SU-DHL-6 (cell line): ENCODE data around the gene R3HDM2.
"Not testable (repeated sequence)": the region's sequence is repeated elsewhere in the genome, so short reads cannot be mapped to it uniquely, and the experiment has no call there.

Experiments used
- EZH2phosphoT487 ChIP-seq: fragments of 200-600 bp; sonication (generic), shearing (Covaris generic); conservative IDR thresholded peaks from 2 replicates; pipeline ENCODE4 v1.6.1; 2018; ENCODE audit warnings: mild to moderate bottlenecking, antibody characterized with exemption, low read length, moderate library complexity, mixed read lengths
- TF ChIP-seq, protein P1 (sequence below): fragments of 200-600 bp; sonication (generic); IDR thresholded peaks from one replicate; pipeline ENCODE4 v1.5.1; 2017; ENCODE audit warnings: antibody characterized with exemption, mild to moderate bottlenecking, low read length, moderate library complexity; ENCODE audit not compliant: insufficient read depth, poor library complexity, severe bottlenecking

DNA sequence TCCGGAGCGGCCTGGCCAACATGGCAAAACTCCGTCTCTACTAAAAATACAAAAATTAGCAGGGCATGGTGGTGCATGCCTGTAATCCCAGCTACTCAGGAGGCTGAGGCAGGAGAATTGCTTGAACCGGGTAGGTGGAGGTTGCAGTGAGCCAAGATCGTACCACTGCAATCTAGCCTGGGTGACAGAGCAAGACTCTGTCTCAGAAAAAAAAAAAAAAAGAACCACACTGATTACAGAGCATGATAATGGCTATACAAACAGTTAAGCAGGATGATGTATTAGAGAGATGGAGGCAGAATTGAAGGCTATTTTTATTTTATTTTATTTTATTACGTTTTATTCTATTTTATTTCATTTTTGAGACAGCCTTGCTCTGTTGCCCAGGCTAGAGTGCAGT, 13.5 kb upstream of the R3HDM2 start:
- TF ChIP-seq, protein P1, sequence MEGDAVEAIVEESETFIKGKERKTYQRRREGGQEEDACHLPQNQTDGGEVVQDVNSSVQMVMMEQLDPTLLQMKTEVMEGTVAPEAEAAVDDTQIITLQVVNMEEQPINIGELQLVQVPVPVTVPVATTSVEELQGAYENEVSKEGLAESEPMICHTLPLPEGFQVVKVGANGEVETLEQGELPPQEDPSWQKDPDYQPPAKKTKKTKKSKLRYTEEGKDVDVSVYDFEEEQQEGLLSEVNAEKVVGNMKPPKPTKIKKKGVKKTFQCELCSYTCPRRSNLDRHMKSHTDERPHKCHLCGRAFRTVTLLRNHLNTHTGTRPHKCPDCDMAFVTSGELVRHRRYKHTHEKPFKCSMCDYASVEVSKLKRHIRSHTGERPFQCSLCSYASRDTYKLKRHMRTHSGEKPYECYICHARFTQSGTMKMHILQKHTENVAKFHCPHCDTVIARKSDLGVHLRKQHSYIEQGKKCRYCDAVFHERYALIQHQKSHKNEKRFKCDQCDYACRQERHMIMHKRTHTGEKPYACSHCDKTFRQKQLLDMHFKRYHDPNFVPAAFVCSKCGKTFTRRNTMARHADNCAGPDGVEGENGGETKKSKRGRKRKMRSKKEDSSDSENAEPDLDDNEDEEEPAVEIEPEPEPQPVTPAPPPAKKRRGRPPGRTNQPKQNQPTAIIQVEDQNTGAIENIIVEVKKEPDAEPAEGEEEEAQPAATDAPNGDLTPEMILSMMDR = not testable (repeated sequence)
- TF ChIP-seq EZH2phosphoT487 = not testable (repeated sequence)
